GM19328 (cell line): ENCODE measurements around the gene BLOC1S6.

Source experiments
- ATAC-seq: cut with Tn5 transposase; IDR thresholded peaks from one replicate; pipeline ENCODE4 v1.9.1; 2021; ENCODE audit warnings: mild to moderate bottlenecking, moderate library complexity; ENCODE audit not compliant: unreplicated experiment

Gene BLOC1S6

DNA sequence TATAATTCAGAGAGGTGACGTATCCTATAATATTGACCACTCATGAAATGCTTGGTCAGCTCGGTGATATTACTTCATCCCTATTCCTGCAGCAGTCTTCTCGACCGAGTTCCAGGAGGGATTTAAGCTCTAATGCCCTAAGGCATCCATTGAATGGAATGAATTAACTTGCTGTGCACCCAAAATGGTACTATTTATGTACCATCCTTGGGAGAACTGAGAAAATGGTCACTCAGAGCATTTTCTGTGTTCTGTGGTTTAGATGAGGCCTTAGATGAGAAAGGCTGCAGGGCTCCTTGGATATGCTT is 638 bp downstream of the BLOC1S6 start:
- ATAC-seq, result no peak

DNA sequence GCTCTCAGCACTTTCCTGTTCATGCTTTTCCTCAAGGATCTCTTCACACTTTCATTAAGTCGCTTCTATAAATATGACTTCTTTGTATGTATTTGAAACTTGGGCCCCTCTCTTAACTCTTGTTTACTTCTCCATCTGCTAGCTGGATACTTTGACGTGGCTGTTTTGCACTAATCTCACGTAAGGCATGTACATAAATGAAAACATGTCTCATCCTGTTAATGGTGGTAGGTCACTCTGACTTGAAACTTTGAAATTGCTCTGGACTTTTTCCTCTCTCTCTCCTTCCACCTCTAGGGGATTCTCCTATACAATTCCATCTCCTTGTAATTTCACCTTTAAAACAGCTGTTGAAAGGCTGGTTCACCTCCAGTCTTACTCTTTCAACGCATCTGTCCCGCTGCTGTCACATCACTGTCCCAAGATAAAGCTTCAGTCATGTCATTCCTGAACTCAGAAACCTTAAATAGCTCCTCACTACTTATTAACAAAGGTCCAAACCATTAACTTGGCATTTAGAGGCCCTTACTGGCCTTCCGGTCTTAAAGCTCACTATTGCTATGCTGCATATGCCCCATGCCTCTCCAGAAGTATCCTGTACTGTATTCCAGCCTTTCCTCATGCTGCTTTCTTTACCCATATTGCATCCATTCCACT is 1.2 kb downstream of the BLOC1S6 start:
- no peak for ATAC-seq

DNA sequence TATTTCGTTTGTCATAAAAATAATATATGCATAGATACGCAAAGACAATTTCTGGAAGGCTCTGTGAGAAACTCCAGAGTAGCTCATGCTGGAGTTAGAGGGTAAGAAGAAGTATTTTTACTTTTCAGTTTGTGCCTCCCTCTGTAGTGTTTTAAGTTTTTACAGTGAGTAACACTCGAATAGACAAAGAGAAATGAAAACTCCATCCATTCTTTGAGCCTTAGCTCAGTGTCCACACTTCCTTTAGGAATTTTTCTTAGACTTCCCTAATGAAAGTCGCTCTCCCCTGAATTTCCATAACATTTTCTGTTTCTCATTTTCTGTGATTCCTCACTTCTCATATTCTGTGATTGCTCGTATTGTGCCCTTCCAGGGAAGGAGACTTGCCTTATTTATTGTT is 2.1 kb downstream of the BLOC1S6 start:
- ATAC-seq, result no peak

DNA sequence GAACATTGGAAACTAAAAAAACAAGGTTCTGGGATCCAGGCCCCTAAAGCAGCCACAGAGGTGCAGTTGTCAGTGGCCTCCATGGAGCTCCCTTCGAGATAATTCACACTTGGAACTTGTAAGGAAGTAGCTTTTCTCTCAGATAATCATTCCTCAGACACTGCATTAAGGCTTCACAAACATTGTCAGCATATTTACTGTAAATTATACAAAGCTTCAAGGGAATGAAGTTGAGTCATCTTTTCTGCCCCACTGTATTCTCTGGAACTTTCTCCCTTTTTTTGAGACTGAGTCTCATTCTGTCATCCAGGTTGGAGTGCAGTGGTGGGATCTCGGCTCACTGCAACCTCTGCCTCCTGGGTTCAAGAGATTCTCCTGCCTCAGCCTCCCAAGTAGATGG is 7.1 kb downstream of the BLOC1S6 start:
- ATAC-seq, result no peak

DNA sequence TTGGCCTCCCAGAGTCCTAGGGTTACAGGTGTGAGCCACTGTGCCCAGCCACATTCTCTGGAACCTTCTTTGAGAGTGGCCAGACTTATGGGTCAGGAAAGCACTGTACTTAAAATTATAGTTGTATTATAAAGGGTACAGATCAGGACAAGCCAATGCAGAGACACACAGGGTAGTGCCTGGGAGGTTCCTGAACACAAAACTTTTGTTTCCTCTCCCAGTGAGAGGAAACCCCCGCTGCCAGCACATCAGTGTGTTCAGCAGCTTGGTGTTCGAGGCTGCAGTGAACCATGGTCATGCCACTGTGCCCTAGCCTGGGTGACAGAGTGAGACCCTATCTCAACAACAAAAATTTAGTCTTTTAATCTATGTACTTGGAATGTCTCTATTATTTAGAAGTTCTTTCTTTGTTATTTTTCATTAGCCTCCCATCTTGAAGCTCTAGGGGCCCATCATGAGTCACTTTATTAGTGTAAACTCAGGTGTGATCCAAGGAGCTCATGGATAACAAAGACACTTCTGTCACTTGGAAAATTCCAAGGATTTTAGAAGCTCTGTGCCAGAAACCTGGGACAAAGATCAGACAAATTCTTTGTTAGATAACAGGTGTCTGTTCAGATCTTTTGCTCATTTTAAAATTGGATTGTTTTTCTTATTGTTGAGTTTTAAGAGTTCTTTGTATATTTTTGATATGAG is 7.8 kb downstream of the BLOC1S6 start:
- no peak for ATAC-seq

DNA sequence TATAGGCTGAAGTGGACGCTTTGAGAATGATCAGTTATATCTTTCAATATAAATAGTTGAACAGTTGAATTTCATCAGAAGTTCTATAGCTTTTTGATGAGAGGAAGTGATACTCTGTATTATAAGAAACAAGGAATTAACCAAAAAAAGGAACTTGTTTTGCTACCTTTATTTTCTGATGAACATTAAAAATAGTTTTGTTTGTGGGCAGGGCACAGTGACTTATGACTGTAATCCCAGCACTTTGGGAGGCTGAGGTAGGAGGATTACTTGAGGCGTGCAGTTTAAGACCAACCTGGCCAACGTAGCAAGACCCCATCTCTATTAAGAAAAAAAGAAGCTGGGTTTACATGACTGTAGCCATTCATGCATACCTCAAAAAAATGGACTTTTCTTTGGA is 16.7 kb downstream of the BLOC1S6 start:
- no peak for ATAC-seq

DNA sequence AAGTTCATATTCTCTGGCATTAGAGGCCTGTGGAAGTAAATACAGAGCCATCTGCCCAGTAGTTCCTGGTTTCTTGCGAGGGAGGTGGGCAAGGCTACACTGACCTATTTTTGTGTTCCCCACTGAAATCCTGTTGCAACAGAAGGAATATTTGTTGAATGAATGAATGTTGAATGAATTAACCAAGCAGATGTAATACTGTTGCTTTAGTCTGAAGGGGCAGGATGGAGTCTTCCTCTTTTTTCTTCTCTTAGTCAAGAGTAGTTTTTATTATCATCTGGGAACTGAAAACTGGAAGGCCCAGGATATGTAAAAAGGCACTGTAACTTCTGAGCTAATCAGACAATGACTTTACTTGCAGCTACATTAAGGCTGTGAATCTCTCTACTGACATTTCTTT is 17.1 kb downstream of the BLOC1S6 start:
- ATAC-seq, result no peak

DNA sequence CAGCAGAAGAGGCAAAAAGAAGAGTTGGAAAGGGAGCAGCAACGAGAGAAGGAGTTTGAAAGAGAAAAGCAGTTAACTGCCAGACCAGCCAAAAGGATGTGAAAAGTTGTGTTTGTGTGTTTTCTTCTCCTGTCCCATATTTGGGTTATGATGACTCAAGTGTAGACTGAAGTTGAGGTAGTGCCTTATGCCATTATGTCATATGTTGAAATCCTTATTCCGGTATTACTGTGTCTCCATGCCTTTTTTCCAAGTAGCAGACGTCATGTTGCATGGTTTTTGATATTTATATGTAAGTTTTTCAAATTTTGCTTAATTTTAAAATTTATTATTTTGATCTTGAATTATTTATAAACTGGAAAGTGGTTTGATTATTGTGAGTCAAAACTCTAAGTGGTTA is 19.2 kb downstream of the BLOC1S6 start:
- ATAC-seq, result no peak

DNA sequence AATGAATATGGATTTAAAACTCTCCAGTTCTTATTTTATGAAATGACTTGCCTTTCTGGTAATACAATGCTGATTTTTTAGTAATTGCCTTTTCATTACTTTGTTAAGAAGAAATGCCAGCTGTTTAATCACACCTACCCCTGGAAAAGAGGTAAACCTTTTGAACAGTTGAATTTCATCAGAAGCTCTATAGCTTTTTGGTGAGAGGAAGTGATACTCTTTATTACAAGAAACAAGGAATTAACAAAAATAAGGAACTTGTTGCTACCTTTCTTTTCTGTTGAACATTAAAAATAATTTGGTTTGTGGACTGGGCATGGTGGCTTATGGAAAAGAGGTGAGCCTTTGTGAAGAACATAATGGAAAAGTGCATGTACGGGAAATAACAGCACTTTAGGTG is 19.7 kb downstream of the BLOC1S6 start:
- ATAC-seq, result no peak

DNA sequence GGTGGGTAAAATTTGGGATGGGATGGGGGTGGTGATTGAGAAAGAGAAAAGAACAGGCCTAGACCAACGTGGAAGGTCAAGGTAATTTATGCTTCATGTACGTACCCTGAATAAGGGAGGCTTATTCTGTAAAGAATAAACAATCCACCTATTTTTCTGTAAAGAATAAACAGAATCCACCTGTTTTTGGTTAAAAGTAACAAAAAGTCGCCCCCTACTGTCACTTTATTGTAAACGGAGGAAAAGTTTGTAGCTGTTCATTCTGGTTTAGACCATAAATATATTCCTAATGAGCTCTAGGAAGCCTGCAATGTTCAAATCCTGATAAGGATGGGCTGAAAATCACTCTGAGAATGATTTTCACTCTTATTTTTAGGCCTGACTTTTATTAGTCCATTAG is 24.1 kb downstream of the BLOC1S6 start:
- no peak for ATAC-seq

DNA sequence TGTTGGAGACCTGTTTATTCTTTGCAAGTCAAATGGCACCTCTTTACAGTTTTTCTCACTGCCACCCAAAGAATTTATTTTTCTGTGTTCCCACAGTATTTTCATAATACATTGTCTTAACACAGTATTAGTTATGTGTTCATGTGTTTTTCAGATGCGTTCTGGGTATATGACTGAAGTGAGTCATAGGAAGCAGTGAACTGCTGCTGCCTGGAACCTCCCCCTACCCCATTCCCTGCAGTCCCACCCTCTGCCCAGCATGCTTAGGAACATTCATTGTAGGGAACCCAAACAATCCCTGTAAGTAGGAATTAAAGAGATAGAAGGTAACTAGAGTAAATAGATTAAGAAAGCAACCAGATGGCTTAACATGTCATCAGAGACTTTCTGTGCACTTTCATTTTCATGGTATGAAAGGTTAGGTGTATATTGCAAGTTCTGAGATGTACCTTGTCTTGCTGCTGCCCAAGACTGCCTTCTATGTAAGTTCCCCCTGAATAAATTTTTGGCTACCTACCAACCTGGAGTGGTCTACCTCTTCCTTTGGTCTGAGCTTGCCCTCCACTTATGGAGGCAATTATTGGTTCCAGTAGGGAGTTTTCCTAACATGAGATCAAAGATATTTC is 25.7 kb downstream of the BLOC1S6 start:
- no peak for ATAC-seq

DNA sequence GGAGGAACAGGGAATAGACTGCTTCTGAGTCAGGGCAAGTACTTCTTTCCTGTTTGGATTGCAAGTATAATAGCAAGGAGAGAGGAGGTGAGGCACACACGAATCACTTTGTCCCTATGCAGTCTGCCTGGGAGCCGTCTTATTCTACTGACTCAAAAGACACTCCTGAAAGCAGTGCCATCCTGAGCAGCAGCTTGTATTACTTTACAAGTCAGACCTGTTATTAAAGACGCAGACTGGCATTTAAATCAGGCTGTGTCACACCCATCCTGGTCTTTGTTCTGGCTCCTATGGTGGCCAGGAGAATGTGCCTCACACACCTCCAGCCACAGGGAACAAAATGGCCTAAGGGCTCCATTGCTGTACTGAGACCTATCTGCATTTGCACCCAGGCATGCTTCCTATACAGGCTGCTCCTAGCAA is 29.7 kb downstream of the BLOC1S6 start:
- no peak for ATAC-seq

DNA sequence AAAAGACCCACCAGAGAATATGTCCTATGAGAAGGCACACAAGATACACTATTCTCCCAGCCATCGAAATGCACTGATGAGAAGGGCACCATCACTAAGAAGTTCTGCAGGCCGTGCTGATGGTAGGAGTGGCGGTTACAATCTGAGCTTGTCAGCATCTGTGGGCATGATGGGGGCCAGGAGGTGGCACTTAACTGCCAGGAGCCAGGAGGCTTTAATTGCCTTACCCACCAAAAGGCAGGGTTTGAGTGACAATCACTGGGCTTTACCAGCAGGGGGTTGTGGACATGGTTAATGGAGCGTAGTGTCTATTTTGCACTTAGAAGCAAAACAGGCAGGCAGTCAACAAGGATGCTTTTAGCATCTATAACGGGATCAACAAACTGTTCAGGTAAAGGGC is 31.6 kb downstream of the BLOC1S6 start:
- no peak for ATAC-seq

DNA sequence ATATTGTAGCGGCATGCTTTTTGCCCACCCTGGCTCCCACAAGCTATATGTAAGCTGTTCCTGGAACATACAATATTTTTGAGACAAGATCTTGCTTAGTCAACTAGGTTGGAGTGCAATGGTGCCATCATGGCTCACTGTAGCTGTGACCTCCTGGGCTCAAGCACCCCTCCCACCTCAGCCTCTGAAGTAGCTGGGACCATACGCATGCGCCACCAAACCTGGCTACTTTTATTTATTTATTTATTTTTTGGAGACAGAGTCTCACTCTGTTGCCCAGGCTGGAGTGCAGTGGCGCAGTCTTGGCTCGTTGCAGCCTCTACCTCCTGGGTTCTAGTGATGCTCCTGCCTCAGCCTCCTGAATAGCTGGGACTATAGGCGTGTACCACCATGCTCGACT is 41.0 kb downstream of the BLOC1S6 start:
- no peak for ATAC-seq

DNA sequence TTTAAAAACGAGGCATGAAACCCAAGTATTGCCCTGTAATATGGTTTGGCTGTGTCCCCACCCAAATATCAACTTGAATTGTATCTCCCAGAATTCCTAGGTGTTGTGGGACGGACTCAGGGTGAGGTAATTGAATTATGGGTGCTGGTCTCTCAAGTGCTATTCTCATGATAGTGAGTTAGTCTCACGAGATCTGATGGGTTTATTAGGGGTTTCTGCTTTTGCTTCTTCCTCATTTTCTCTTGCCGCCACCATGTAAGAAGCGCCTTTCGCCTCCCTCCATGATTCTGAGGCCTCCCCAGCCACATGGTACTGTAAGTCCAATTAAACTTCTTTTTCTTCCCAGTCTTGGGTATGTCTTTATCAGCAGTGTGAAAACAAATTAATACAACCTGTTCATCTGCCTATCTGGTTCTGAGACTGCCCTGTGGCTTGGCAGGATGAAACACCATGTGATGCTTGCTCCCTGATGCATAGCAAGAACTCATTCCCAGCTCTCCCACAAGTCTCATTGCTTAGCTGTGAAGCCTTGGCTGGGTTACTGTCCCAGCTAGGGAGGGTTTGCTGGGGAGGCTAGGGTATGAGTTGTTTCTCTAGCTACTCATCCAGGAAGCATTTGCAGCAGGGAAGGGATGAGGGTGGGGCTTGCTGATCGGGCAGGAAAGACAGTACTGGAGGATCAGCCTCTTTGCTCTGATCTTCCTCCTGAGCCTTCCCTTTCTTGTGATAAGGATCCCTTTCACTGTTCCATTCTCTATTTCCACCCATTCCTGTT is 43.9 kb downstream of the BLOC1S6 start:
- no peak for ATAC-seq

DNA sequence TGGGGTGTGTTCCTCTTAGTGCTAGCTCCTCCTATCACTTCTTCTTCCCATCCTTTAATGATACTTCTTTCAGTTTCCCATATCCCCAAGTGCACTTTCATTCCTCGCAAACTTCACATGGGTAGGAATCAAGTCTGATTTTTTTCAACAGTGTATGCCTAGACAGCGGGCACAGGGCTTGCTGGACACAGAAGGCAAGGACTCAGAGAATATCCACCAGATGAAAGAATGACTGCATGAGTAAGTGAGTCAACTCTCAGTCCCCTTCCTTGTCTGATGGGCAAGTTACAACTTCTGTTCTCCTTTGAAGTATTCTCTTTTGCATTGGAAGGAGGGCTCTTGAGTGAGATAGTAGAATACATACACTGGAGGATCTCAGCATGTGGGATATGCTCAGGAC is 44.6 kb downstream of the BLOC1S6 start:
- no peak for ATAC-seq

DNA sequence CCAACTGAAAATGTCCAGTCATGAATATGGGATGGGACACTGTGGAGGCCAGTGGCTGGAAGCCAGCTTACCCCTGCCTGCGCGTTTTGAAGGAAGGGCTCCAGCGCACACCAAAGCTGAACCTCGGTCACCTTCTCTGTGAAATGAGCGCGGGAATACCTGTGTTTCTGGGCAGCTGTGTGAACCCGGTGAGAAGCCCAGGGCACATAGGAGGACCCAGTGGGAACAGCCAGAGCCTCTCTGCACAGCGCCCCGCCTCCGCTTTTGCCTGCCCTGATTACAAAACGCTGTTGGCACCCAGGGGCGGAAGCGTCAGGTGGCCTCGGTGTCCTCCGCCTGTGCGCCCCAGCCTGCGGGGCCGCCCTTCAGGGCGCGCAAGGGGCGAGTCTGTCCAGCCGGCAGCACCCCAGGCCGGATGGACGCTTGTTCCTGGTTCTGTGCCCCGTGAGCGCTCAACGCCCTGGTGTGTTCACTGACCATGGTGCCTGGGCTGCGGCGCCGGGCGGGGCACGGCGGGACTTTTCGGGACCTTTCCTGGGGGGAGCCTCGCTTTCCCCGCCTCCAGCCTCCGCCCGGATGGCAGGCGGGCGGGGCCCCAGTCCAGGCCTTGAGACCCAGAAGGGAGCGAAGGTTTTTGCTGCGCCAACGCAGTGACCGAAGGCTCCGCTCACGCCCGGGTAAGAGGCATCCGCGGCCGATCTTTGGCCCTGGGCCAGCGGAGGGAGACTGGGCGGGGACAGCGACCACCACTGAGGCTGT is 47.4 kb downstream of the BLOC1S6 start, which contains the start of gene SQOR:
Gene SQOR (plus strand): TSS at position 598 of the 759 bp plus-strand sequence. CDS start 23,895 bp downstream, outside the sequence.
- ATAC-seq, result peak; percentile 69

DNA sequence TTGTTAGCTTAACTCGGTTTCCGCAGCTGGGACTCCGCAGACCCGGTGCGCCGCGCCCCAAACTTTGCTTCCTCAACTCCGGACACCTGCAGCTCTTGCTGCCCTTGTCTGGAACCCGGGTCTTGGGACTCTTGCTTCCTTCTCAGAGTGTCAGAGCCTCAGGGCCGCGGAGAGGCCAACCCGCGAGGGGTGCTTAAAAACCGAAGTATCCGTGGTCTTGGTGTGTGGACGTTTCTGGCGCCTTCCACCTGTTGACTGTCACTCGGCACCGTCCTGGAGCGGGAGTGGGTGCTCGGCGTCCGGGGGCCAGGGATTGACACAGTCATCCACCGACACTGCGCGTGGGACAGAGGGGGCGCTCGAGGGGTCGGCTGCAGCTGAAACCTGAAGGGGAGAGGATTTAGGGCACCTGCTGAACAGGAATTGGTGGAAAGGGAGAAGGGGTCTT is 48.0 kb downstream of the BLOC1S6 start:
- peak; percentile 31 for ATAC-seq

DNA sequence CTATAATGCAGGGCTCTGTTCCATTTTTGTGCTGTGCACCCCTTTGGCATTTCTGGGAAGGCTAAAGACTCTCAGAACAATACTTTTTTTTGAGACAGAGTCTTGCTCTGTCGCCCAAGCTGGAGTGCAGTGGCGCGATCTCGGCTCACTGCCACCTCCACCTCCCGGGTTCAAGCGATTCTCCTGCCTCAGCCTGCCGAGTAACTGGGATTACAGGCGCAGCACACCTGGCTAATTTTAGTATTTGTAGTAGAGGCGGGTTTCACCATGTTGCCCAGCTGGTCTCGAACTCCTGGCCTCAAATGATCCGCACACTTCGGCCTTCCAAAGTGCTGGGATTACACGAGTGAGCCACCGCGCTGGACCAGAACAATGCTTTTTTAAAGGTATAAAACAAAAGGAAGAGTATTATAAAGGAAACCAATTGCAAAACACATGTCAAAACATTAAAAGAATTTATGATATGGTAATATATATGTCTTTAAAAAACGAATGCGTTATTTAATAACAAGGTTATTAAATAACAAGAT is 48.6 kb downstream of the BLOC1S6 start:
- ATAC-seq, result no peak

DNA sequence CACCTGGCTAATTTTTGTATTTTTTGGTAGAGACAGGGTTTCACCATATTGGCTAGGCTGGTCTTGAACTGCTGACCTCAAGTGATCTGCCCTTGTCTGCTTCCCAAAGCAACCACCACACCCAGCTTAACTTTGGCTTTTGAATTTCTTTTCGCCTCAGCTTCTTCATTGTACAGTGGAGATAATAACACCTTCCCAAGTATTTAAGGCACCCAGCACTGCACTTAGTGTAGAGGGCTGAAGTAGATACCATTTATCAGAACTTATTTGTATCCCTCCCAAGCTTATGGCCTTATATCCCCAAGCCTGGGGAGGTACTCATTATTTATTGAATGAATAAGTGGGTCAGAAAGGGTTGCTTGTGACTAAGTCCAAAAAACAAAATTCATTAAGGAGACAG is 50.0 kb downstream of the BLOC1S6 start:
- ATAC-seq, result no peak
